COLO668 (cell line): ENCODE data around the gene FXYD6.
"Not testable (repeated sequence)": the region's sequence is repeated elsewhere in the genome, so short reads cannot be mapped to it uniquely, and the experiment has no call there.

Experiments
- DNase-seq: peaks from one replicate; lab custom pipeline; 2025; ENCODE audit not compliant: unreplicated experiment; lab: John Stamatoyannopoulos, UW

FXYD6 gene

GRCh38 chr11:117819096-117820040 lies 57.1 kb downstream of the FXYD6 start:
- DNase-seq = peak; percentile 78

DNA sequence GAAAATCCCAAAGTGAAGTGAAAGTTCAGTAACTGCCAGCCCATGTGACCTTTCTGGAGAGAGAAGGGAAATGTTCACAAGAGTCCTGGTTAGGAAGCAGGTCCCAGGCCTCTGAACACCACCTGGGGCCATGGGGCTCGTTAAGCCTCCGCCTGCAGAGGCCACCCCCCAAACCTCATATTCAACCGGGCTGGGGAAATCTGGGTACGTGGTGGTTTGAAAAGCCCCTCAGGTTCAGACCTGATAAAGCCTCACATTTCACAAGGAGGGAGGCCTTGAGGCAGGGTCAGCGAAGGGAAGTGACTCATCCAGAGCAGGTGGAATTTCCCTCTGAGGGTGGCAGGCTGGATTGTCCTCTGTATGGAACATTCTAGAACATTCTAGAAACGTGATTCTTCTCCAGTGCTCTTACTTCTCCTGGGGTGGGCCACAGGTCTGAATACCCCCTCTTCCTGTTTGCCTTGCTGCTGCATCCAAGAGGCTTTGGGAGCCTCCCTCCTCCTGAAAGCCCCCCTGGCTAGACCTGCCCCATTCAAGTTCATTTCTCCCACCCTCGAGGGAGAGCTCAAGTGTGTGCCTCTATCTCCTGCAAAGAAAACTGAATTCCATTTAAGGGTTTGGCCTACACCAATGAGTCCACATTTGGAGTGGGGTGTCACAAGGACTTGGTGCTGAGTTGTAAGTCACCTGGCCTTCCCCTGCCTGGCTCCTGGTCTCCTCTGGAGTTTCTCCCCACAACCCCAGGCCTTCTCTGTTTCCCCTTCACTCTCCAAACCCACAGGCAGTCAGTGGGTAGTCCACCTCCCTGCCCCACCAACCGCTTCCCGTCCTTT lies 58.2 kb downstream of the FXYD6 start:
- no peak for DNase-seq

GRCh38 chr11:117817368-117818040 lies 59.0 kb downstream of the FXYD6 start:
- DNase-seq = peak; percentile 80

DNA sequence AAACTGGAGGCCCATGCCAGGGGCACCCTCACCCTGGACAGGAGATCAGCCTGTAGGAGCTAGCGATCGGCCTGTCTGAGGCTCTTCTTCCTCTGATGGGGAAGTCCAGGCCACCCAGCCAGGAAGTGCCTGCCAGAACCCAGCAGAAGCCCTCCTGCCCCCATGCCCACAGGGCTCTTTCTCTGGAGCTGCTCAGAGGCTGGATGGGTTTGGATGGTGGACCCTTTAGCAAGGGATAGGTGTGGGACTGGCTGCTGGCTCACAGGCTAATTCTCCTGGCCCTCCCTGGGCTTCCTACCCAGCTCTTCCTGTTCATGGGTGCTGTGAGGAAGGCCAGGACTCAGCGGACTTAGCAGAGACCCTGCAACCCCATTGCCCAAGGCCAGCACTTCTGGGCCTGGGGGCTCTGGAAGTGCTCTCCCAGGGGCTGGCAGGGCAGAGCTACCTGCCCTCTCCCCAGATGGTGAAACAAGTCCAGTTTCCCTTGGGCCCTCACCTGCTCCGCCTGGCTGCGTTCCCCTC lies 59.6 kb downstream of the FXYD6 start:
- DNase-seq = no peak

GRCh38 chr11:117816151-117816741 lies 60.2 kb downstream of the FXYD6 start:
- DNase-seq = peak; percentile 57

DNA sequence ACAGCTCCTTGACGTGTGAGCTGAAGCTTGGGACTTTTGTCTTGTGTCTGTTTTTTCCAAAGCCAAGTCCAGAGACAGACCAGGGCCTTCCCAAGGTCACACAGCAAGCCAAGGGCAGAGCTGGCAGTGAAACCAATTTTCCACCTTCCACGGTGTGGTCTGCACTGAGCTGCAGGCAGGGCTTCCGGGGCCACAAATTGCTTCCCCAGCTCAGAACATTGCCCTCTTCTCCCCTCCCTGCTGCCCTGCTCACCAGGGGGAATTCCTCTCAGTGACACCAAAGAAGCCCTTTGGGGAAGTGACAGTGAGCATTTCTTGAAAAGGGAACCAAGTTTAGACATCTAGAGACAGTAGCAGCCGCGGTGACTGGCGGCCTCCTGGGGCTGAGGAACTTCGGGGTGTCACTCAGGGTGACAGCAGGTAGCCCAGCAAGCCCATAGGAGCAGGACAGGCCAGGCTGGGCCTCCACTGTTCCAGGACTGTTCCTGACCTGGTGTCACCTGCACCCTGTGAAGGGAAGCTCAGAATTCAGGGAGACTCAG lies 61.1 kb downstream of the FXYD6 start:
- DNase-seq = peak; percentile 57

DNA sequence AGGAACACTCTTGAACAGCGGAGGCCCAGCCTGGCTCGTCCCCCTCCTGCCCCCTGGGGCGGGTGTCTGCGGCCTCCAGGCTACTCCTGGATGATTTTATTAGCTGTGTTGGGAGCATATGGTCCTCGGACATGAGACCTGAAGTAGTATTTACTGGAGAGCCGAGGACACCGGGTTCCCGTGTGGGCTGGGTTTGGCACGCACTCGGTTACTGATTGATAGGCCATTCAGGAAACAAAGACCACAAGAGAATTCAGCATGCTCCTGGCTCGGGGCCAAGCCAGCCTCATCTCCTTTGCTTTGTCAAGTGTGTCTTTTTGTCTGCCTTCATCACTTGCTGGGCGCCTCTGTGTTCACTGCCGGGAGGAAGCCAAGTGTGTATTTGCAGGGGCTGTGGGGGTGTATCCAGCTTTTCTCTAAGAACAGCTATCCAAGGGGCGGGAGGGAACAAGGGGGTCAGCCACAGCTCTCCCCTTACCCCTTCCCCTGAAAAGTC lies 61.6 kb downstream of the FXYD6 start:
- DNase-seq = peak; percentile 96

DNA sequence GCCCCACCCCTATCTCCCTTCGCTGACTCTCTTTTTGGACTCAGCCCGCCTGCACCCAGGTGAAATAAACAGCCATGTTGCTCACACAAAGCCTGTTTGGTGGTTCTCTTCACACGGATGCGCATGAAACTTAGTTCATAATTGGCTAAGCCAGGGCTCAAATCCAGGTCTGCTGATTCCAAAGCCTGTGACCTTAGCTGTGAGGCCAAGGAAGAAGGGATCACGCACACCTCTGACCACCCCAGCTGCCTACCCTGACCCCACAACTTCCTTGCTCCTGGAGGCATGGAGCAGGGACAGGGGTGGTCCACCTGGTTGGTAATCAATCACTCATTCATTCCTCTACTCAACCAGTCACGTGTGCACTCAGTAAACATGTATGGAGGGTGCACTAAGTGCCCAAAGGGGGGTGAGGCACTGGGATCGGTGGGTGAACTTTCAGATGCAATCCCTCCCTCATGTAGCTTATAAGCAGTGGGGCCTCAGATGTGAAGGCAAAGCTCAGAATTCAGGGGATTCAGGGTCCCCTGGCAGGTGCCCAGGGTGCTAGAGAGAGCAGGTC lies 62.2 kb downstream of the FXYD6 start:
- DNase-seq = no peak

DNA sequence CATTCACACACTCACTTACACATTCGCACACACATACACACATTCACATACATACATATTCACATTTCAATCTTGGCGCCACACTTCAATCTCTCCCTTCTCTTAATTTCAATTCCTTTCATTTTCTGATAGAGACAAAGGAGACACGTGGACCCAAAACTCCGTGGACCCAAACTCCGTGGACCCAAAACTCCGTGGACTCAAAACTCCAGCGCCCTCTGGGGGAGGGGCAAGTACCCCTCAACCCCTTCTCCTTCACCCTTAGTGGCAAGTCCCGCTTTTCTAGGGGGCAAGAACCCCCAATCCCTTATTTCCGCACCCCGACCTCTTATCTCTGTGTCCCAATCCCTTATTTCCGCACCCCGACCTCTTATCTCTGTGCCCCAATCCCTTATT lies 66.4 kb downstream of the FXYD6 start:
- DNase-seq = not testable (repeated sequence)

DNA sequence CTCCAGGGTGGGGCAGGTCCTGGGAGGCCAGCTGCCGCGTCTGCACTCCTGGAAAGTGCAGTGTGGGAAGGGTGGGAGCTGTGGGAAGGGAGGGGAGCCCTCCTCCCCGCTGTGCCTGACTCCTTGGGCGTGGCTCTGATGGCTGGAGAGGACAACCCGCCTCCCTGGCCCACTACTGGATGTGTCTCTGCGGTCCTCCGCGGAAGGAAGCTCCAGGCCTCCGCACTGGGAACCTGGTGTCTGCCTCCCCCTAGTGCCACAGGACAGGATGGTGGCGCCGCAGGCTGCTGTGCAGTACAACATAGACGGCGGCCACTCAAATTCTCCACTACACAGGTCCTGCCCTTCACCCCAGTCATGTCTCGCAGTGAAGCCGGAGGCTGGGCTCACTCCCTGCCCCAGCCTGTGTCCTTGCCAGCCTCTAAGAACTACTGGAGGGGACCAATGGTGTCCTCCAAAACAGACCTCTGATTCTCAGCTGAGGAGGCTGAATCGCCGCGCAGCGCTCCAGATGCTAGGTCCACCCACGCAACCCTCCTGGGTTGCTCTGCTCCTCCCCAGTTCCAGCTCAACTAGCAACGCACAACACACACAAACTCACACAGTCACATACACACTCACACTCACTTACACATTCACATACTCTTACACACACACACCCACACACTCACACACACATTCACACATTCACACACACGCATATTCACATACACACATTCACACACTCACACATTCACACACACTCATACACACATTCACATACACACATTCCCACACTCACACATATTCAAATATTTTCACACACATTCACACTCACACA lies 67.0 kb downstream of the FXYD6 start:
- peak; percentile 62 for DNase-seq

DNA sequence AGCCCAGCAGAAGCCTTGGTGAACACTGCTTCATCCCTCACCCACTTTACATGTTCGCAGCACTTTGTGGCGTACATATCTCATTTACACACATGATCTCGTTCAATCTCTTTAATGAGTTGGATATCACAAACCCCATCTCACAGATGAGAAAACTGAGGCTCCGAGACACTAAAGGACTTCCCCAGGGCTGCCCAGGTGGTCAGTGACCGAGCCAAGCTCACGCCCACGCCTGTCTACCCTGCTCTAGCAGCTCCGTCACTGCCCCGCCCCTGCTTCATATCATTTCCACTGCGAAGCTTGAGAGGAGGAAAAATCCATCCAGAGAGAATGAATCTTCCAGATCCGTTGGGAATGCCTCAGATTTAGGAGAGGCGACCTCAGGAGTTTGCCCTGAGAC lies 67.7 kb downstream of the FXYD6 start:
- no peak for DNase-seq

- DNase-seq = peak; percentile 75
Measured at GRCh38 chr11:117807482-117808327, 68.8 kb downstream of the FXYD6 start.

DNA sequence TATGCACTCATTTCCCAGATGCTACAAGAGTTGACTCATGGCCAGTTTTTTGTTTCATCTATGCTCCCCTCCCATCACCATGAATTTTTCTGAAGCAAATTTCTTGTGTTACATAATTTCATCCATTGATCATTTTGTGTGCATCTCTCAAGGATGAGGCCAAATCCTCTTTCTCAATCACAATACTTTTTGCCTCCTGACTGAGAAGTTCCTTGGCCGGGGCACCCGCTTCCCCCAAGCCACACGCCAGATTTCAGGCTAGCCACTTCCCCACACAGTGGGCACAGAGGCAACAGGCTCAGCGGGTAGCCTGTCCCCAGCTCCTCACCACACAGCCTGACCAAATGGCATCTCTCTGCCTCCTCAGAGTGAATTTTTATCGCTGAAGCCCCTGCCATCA lies 69.6 kb downstream of the FXYD6 start:
- no peak for DNase-seq

DNA sequence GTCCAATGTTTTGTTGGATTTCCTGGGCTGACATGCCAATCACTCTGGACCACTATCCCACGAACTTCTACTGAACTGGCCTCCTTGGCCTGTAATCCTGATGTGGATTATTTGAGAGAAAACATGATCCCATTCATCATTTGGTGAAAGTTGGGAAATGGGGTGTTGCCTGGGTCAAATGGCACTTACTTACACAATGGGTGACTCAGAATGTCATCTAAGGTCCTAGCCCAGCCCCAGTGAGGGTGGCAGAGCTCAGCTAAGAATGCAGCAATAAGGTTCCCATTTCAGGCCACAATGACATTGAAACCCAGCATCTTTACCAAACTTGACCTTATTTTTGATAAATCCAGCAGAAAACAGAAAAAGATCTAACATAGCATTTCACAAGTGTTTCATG lies 71.4 kb downstream of the FXYD6 start:
- DNase-seq = no peak

DNA sequence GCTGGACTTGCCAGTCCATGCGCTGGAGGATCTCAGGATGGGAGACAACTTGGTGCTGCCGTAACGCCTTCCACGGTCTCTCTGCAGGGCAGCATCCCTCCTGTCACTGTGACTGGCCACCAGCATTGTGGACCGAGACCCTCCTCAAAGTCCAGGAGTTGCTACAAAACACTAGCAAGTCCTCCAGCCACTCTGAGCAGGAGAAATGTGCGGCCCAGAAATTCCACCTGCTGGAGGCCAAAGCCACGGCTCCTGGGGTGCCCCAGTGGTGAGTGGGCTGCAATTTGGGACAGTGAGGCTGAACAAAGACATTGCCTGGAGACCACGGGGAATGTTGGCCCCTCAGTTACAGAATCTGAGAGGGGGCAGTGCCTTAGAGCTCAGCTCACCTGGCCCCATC lies 72.6 kb downstream of the FXYD6 start:
- DNase-seq = no peak

GRCh38 chr11:117799634-117800033 lies 76.8 kb downstream of the FXYD6 start:
- DNase-seq = no peak

DNA sequence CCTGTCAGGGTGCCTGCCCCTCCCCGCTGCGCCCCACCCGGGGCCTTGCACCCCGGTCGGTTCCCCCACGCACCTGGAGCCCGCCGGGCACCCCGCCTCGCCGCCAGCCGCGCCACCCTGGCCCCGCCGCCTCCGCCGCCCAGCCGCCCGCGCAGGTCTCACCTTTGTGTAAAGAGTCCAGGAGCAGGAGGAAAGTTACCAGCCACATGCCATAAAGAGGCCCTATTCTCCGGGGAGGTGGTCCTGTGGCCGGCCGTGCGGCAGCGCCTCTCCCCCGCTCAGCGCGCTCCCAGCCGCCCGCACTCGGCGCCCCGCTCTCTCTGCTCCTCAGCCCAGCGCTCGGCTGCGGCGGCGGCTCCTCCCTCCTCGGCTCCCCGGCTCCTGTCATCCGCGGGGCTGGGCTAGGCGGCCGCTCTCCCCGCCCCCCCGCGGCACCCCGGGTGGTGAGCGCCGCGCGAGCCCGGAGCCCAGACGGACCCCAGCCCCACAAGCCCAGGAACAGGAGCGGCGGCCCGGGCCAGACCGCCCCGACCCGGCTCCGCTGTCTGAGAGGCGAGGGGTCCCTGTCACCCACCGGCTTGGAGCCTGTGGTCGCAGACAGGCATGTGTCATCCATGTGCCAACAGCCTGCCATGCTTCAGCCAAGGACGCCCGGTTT lies 79.5 kb downstream of the FXYD6 start, which contains the start of gene DSCAML1:
Gene DSCAML1 (minus strand): TSS at position 345 of the 658 bp plus-strand sequence. CDS start 137 bp downstream, at position 208.
- DNase-seq = peak; percentile 68
